GM19099 (cell line): Measurements from ENCODE around the gene CAPZA3.

ENCODE experiments used
- POLR2A ChIP-seq: IDR thresholded peaks from 3 replicates; pipeline ENCODE4 v1.6.1; 2011; ENCODE audit warnings: low read depth; ENCODE audit not compliant: insufficient read length; ENCODE audit errors: extremely low read depth

Gene CAPZA3

GRCh38 chr12:18737819-18738218, at the start of gene CAPZA3, which contains the start of gene PLCZ1:
Gene CAPZA3, plus strand, starts transcription at chr12:18738119. Its CDS starts 150 bp downstream, at chr12:18738269.
Gene PLCZ1, minus strand, starts transcription at chr12:18738012. Its CDS starts 641 bp downstream, at chr12:18737371.
- TF ChIP-seq POLR2A, result no peak

GRCh38 chr12:18689771-18690170, 48.1 kb upstream of the CAPZA3 start:
- no peak for TF ChIP-seq POLR2A

GRCh38 chr12:18690653-18691052, 47.3 kb upstream of the CAPZA3 start:
- no peak for TF ChIP-seq POLR2A

- no peak for TF ChIP-seq POLR2A
Measured at GRCh38 chr12:18696971-18697602, 40.8 kb upstream of the CAPZA3 start.

- TF ChIP-seq POLR2A, result no peak
Measured at GRCh38 chr12:18700271-18700670, 37.6 kb upstream of the CAPZA3 start.

GRCh38 chr12:18703321-18703720, 34.6 kb upstream of the CAPZA3 start:
- TF ChIP-seq POLR2A, result no peak

GRCh38 chr12:18703911-18704310, 34.0 kb upstream of the CAPZA3 start:
- no peak for TF ChIP-seq POLR2A

- no peak for TF ChIP-seq POLR2A
Measured at GRCh38 chr12:18706798-18707197, 31.1 kb upstream of the CAPZA3 start.

- TF ChIP-seq POLR2A, result no peak
Measured at GRCh38 chr12:18716236-18716635, 21.7 kb upstream of the CAPZA3 start.

GRCh38 chr12:18718462-18718861, 19.5 kb upstream of the CAPZA3 start:
- no peak for TF ChIP-seq POLR2A

GRCh38 chr12:18719922-18720510, 17.9 kb upstream of the CAPZA3 start:
- no peak for TF ChIP-seq POLR2A

GRCh38 chr12:18720690-18721089, 17.2 kb upstream of the CAPZA3 start:
- no peak for TF ChIP-seq POLR2A

- no peak for TF ChIP-seq POLR2A
Measured at GRCh38 chr12:18721452-18721851, 16.5 kb upstream of the CAPZA3 start.

- no peak for TF ChIP-seq POLR2A
Measured at GRCh38 chr12:18723752-18724151, 14.2 kb upstream of the CAPZA3 start.

- TF ChIP-seq POLR2A, result no peak
Measured at GRCh38 chr12:18731156-18731555, 6.8 kb upstream of the CAPZA3 start.

GRCh38 chr12:18747895-18748294, 10.0 kb downstream of the CAPZA3 start:
- TF ChIP-seq POLR2A, result no peak
